Stimulated activated CD4-positive, alpha-beta T cell treated with anti-CD3 and anti-CD28 coated beads, TNF-alpha, amount 100 ng/mL, for 48 hours (primary cell): Measurements from ENCODE around the gene PPP1R9B.

ENCODE experiments used
- DNase-seq, 3 donors: peaks; one replicate each; pipeline ENCODE4 v3.0.0-alpha.2; 2020; ENCODE audit warnings: low read depth in 3 of 3

PPP1R9B gene

DNA sequence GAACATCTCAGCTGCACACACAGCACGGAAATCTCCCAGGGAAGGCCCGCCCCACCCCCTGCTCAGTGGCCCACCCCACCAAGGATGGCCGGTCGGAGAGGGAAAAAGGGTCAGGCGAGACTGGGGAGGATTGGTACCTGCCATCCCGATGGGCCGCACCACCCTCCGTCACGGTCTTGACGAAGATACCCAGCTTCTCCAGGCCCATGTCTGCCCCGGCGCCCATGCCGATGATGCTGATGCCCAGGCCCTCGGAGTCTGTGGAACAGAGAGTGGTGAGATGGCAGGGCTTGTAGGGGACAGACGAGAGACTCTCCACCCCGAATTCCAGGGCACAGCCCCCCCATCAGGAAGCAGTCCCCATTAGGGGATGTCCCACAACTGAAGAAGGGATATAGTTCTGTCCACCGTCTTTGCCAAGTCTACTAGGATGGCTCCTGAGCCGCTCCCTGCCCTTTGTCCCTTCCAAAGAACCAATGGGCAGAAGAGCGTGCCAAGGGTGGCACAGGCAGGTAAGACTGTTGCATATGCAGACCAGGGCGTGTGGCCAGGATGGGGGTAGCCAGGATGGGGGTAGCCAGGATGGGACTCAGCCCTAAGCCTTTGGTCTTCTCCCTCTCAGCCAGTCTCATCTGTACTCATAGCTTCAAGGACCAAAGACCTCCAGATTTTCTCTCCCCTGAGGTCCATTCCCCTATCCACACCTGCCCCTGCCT is 6.9 kb downstream of the PPP1R9B start:
- DNase-seq: no peak

DNA sequence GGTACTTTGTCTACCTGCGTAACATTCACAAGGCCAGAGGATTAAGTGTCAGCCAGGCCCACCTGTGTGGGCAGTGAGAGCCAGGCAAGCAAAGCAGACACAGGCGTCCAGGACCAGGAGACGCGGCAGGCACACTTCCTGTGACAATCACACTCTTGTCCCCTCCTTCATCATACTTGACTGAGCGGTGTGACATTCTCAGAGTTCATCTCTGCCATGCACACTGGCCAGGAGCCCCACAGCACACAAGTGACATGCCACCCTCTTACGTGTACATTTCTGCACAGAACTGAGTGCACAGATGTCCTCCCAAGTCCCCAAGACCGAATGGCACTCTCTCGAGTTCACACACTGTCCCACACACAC is 8.7 kb downstream of the PPP1R9B start:
- no peak for DNase-seq

DNA sequence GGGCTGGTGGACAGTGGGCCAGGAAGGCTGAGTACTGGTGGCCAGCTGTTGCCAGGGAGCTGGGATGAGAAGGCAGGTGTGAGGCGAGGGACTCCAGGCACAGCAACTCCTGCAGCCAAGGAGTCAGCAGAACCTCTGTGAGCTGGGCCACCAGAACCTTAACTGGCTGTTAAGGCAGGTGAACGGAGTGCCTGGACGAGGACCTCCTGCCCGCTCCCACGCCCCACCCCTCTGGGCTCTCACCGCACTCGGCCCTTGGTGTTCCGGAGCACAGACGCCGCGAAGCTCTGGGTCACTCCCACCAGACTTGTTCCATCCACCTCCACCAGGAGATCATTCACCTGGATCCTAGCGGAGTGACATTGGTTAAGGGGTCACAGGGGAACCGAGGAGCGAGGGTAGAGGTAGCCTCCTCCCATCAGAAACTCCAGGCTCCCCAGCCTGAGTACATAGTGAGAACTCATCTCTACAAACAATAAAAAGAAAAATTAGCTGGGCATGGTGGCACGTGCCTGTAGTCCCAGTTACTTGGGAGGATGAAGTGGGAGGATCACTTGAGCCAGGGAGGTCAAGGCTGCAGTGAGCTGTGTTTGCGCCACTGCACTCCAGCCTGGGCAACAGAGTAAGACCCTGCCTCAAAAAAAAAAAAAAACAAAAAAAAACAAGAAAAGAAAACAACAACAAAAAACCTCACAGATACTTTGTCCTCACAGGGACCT is 9.3 kb downstream of the PPP1R9B start:
- DNase-seq: no peak

DNA sequence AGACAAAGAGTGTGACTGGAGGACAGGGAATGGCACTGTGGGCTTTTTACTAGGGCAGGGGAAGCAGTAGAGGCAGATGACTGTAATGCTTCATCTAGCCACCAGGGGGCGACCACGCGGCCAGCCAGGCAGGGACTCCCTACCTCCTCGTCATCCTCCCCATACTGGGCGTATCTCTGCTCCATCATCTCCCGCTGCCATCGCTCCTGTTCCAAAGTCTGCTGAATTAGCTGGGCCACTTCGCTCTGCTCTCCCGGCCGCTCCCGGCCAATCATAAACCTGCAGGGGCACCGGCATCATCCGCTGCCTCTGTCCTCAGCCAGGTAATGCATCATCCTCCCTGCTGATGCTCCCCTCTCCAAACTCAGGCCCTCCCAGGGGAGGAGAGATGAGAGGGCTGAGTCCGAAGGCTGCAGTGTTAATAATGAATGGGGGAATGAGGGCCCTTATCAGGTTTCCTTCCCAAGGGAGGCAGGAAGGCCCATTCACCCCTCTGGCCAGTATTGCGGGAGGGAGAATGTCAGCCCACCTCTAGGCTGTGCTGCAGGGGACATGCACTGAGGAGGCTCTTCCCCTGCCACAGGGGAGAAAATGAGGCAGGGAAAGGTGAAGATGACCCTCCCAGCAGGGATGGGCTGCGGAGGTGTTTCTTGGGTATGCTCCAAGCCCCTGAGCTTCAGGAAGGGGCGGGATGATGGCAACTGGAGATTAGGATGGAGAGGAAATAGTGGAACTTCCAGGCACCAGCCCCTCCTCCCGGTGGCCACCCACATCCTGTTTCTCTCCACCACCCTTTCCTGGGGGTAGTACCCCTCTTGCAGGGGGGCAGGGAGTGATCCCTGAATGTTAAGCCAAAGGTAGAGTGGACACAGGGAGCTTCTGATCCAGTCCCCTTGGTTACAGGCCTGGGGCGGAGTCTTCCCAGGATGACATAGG is 10.3 kb downstream of the PPP1R9B start:
- DNase-seq: peak; percentile 63 to 73 (median 71)

DNA sequence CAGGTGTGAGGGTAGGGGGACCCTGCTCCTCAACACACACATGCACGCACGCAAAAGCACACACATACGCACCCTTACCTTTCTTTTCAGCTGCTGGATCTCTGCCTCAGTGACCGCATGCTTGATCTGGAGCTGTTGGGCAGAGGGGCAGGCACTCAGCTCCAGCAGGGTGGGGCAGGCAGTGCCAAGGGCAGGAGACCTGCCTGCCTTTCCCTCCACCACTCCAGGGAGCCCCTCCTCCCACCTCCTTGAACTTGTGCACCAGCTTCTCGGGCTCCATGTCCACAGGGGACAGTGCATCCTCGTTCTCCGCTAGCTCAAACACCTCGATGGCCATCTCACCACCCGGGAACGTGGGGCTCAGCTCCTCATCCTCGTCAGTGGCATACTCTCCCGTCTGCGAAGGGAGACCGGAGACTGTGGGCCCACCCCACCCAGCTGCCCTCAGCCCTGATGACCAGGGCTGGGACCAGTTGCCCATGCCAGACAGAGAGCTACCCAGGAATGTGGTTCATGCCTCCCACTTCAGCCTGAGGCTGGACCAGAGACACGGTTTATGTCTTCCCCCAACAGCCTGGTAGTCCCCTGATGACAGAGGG is 11.2 kb downstream of the PPP1R9B start:
- DNase-seq: no peak

DNA sequence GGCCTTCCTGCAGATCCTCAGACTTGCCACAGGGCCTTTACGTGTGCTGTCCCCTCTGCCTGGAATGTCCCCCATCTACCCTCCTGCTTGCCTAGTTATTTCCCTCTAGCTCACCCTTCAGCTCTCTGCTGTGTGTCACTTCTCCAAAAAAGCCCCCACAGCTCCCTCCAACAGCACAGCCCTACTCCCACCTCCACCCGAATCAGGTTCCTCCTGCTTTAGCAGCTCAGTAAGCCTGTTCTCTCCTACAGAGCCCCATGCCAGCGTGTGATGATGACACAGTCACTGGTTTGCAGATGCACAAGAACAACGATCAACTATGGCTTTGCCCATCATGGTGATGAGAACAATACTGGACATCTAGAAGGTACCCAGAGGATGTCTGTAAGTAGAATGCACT is 13.4 kb downstream of the PPP1R9B start:
- no peak for DNase-seq

DNA sequence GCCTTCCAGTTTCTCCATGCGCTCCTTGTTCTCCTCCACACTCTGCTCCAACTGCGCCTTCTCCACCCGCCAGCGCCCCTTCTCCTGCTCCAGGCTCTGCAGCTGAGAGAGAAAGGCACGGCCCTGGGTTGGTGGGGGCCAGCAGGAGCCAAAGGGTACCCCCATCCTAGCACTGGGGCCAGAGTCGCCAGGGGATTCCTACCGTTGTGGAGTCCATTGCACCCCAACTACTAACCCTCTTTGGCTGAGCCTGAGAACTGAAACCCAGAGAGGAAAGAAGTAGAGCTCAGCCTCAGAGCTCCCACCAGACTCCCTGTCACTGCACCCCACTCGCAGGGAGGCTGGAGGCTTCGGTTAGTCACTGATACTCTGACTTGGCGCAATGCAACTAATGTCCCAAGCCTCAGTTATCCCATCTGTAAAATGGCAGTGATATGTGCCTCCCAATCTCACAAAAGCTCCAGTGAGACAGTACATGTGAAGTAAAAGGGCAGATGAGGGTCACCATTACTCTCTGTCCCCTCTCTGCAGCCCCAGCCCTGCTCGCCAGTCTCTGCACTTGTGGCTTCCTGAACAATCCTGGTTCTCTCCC is 14.3 kb downstream of the PPP1R9B start:
- DNase-seq: no peak

DNA sequence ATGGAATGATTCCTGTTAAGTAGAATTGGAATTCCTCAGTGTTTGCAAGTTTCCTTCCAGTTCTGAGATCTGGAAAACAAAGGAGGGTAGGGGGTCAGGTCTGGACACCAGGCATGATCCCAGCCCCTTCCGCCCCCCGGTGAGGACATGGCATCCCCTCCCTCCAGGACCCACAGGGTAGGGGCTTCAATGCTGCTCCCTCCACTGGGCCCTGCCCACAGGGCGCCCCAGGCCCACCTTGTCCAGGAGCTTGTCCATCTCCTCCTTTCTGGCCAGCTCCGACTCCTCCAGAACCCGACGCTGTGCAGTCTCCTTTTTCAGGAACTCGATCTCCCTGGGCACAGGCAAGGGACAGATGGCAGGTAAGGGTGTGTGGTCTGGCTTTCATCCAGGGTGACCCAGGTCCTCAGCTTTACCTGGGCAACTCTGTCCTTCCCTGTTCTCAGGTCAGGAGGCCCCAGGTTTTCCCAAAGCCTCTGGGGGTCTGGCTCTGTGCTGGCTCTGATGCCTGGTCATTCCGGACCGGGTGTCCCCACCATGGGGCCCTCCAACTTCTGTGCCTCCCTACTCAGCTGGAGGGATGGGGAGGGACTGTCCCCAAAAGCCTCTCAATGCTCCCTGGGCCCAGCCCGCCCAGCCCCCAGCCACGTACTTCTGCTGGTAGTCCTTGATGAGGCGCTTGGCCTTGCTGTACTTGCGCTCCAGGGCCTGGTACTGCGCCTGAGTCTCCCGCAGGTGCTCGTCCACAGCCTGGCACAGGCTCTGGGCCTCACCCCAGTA is 15.0 kb downstream of the PPP1R9B start:
- DNase-seq: no peak

DNA sequence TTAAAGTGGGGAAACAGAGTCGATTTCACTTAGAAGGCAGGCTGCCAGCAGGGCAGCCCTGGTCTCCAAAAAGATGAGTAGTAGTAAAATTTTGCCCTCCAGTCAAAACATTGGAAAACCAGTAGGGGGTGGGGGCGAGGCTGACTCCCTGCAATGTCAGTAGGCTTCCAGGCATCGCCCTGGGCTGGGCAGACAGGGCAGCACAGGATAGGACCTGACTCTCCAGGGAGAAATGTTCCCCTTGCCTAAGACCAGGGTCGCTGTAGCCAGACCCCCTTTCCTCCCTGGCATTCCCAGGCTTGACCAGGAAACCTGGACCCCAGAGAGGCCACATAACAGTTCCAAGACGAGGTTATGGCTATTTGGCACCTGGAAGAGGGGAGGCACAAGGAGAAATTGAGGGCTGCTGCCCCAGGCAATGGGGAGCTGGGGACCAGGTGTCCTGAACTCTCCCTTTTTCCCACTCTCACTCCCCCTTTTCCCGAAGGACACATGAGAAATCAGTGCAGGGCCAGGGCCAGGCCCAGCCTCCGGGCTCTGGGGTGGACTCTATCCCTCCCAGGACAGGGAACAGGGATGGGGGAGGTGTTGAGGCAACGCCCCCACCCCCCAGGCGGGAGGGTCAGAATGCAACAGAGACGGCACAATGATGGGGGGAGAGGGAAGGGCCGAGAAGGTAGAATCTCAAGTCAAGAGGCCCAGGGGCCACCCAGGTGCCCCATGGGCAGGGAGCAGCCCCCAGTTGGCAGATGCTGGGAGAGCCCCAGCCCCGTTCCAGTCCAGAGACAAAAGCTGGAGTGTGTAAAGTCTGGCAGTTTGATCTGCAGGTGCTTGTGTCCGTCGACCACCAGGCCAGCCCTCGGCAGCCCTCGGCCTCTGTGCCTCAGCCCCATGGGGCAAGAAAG is 16.0 kb downstream of the PPP1R9B start:
- DNase-seq: no peak

DNA sequence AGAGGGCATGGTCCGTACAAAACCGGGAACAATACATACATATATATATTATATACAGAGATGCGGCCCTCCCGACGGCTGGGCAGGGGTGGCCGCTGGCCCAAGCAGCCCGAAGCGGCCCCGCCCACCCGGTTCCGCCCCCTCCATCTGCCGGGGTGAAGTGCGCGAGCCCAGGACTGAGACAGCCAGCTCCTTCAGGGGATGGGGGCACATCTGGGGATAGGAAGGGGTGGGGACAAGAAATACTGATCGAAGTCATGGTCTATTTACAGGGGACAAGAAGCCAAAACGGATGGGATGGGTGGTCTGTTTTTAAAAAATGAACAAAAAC is 16.7 kb downstream of the PPP1R9B start:
- DNase-seq: no peak

DNA sequence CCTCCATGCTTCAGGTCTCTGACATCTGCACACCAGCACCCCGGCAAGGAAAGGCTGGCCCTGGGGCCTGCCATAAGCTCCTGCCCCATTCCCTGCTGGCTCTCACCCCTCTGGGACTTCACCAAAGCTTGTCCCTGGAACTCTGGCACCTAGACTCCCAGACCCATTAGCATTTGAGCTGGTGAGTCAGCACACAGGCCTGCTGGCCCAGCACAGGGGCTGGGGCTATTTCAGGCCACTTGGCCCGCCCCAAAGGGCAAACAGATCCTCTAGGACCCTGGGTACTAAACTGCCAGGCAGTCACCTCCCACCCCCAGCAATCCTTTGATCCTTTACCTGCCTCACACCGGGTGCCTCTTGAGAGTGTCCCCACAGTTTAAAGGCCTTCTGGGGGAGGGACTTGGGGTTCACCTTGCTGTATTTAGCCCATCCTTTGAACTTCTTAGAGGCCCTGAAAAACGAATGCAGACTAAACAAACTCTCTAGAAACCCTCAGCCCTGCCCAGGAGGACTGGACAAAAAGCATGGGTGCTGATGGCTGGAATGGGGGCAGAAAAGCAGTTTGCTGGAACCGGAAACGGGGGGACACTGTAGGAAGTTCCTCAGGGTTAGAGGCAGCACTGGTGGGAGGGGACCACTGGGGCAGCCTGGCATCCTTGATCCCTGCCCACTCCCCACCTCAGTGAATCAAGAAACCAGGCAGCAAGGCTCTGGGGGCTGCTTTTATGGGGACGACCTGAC is 17.3 kb downstream of the PPP1R9B start:
- DNase-seq: no peak

DNA sequence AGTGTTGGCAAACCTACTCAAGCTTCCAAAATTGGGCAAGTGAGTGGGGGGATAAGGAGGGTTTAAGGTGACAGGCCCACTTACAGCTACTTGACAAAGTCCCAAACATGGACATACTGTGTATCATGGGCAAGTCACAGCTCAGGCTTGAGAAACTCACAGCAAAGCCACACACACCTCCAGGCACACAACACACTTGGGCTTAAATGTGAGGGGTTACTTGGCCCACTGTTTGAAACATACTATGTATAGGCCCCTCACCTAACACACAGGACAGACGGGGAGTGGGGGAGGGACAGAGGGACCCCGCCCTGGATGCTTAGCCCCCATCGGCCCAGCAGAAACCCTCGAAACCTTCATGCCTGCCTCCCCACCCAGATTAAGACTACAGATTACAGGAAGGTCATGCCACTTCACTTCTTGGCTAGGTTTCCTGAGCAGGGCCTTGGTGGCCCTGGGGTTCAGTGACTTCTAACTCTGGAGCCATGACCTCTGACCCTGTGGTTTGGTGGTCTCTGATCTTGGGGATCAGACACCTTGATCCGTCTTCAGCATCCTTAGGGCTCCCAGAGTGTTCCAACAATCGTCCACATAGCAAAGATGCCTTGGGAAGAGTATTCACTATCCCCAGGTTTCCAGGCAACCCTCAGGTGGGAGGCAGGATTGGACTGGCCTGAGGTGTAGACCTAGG is 18.2 kb downstream of the PPP1R9B start:
- DNase-seq: no peak

DNA sequence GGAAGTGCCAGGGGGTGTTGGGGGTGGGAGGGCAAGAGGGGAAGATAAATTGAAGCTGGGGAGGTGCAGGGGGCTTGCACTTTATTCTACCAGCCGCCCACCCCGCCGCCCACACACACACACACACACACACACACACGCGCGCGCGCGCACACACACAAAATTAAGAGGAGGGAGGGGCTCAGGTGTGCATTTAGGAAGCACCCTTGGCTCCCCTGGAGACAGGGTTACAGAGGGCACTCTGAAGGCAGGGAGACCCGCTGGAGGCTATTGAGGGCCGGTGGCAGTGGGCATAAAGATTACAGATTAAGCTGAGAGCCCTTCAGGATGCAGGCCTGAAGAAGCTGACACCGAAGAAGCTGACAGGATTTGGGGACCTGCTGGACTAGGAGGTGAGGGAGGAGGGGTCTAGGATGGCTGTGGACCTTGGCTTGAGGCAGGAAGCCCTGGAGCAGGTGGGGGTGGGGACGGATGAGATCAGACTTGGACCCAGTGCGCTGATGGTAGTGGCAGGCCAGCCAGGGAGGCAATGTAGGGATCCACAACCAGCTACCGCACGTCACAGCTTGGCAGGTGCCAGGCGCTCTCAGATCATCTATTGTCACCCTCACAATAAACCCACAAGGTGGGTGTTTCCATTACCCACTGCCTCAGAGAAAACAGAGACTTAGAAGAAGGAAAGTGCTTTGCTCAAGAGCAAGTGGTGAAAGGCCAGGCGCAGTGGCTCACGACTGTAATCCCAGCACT is 19.7 kb downstream of the PPP1R9B start:
- DNase-seq: no peak

DNA sequence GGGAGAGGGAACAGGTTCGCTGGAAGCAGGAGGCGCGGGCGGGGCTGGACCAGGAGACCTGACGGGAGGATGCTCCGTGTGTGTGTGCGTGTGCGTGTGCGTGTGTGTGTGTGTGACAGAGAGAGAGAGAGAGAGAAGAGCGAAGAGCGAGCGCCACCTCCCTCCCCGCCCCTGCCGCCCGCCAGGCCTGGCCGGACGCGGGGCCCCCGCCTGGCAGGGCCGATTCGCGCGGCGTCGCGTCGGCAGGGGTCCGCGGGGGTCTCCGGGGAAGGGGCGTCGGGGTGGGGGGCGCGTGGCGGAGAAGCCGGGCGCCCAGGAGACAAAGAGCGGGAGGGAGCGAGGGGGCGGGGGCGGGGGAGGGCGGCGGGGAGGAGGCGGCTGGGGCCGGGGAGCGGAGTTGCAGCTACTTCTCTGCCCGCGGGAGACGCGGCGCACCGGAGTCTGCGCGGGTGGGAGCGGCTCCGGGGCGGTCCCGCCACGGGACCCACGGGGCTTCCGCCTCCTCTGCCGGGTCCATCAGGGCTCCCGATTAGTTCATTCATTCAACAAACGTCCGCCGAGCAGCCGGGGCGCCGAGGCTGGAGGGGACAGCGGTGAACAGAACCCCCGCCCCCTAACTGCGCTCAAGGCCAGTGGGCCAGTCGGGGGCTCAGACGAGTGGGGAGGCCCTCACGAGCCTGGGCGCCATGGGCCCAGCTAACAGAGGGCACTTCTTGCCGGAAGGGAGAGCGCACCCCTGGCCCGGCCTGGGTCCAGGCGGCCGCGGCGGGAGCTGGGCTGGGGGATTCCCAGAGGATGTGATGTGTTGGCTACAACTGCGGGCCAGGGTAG is 20.5 kb downstream of the PPP1R9B start, which contains the start of gene SAMD14:
Gene SAMD14, minus strand, starts transcription at position 433 of the 831 bp plus-strand sequence. CDS start 5,201 bp downstream, outside the sequence.
- peak in 1 of 3 donors; percentile 22 for DNase-seq

DNA sequence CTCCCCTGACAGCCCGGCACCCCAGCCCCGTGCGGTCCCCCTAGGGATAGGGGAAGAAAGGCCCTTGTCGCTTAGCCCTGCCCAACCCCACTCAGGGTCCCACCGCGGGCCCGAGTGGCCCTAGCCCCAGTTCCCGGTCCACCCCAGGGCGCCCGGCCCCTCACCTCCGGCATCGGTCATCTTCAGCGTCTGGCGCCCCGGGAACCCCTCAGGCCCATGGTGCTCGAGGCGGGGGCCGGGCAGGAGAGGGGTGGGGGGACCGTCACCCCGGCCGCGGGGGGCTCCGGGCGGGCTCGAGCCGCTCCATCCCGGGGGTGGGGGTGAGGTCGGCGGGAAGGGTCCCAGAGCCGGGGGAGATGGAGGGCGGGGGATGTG is 21.1 kb downstream of the PPP1R9B start:
- DNase-seq: no peak

DNA sequence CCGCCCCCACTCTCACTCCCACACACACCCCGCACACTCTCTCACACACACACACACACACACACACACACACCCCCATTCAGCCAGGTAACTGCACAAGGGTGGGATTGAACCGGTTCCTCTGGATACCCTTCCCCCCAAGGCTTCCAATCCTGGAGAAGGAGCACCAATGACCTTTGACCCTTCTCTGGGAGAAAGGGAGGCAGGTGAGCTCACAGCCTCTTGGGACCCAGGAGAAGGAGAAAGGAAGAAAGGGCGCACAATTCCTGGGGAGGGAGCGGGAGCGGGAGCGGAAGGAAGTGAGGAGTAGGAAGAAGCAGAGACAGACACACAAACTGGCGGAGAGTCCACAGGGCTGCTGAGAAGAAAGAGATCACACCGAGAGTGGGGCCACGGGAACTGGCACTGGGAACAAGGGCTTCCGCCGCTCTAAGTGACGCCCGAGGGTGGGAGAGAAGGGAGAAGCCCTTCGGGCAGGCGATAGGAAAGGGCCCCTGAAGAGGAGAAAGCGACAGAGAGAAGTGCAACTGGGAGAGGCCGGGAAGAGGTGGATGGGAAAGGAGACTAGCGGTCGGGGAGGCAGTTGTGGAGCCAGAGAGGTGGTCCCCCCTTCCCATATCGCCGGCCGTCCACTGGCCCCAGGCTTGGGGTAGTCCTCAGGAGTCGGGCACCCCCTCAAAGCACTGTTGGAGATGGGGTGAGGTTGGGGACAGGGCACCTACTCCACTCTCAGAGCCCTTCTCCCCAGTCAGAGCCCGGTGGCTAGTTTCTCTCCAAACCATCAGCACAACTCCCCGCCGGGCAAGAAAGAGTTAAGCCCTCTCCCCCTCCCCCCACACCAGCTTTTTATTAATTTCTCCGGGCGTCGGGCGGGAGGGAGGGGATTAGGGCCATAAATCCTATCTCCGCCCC is 21.8 kb downstream of the PPP1R9B start:
- no peak for DNase-seq
